ENCODE data around the gene ABI2.

Gene ABI2

GRCh38 chr2:203327901-203328759 is at the start of gene ABI2:
Gene ABI2 (plus strand): TSS chr2:203328394. CDS start chr2:203328515, 121 bp downstream.
- no peak for TF ChIP-seq EZH2 (IDR thresholded peaks at IDR 0.05; ENCODE audit: borderline replicate concordance, low read length)
- TF ChIP-seq CTCF (IDR thresholded peaks at IDR 0.05; ENCODE audit: low read length) = no peak
- peak within 1 kb of the TSS; percentile 75 for H3K4me2 ChIP-seq (ENCODE audit: low read length)
- H3F3A ChIP-seq (ENCODE audit: insufficient read depth, low read length) = 0 out of 2 replicates have a peak, but pooled peaks cover 8% of the 10 kb centered on the region
- H3K79me2 ChIP-seq (ENCODE audit: insufficient read depth, low read length) = 0 out of 2 replicates have a peak, but pooled peaks cover 12% of the 10 kb centered on the region
- peak within 1 kb of the TSS; percentile 81 for H3K9ac ChIP-seq (ENCODE audit: low read length)
- H3K9me3 ChIP-seq (ENCODE audit: low read length) = no peaks in the 10 kb centered on the region
- no peaks in the 10 kb centered on the region for H3K36me3 ChIP-seq (ENCODE audit: insufficient read depth, low read length)
- H4K20me1 ChIP-seq (ENCODE audit: insufficient read depth, low read length) = no peaks in the 10 kb centered on the region
- H3K4me1 ChIP-seq (ENCODE audit: insufficient read depth, low read length, severe bottlenecking) = peaks cover 24% of the 10 kb centered on the region
- H3K9me2 ChIP-seq (ENCODE audit: low read depth, low read length) = no peaks in the 10 kb centered on the region
- no peaks in the 10 kb centered on the region for H3K27me3 ChIP-seq (ENCODE audit: insufficient read depth, low read length)
- H2AFZ ChIP-seq (ENCODE audit: low read length) = peak within 1 kb of the TSS; percentile 82; the same call in 1 of the 2 replicates
- H3K4me3 ChIP-seq (ENCODE audit: low read depth, low read length, poor library complexity, severe bottlenecking) = peak within 1 kb of the TSS; percentile 93
- H3K27ac ChIP-seq (ENCODE audit: low read depth, low read length, poor library complexity, severe bottlenecking) = no peak within 1 kb of the TSS

DNA sequence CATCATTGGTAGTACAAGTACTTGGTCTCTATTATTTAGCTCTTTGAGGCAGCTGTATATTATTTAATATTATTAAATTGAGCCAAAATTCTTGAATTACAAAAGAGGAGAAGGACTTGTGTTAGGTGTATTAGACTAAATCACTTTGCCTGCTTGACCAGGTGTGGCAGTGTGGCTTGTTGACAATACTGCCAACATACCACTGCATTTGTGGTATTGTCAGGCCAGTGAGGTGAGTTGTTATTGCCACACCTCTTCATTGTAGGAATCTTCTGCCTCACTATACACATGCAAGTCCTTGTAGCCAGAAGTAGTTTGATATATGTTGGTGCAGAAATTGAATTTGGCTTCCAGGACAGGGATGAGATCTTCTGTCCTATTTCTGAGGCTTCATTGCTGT is 48.9 kb upstream of the ABI2 start:
- Histone ChIP-seq H3K4me3 (ENCODE audit: low read depth, low read length, poor library complexity, severe bottlenecking) (no peak overlapping the region), H2AFZ (ENCODE audit: low read length) (no peak overlapping the region), H4K20me1 (ENCODE audit: insufficient read depth, low read length) (no peaks in the 10 kb centered on the region), H3F3A (ENCODE audit: insufficient read depth, low read length) (no peaks in the 10 kb centered on the region), H3K4me1 (ENCODE audit: insufficient read depth, low read length, severe bottlenecking) (no peaks in the 10 kb centered on the region), H3K36me3 (ENCODE audit: insufficient read depth, low read length) (peaks cover 24% of the 10 kb centered on the region; the same call in 1 of the 2 replicates), H3K9ac (ENCODE audit: low read length) (no peak overlapping the region), H3K79me2 (ENCODE audit: insufficient read depth, low read length) (no peaks in the 10 kb centered on the region), H3K4me2 (ENCODE audit: low read length) (no peak overlapping the region), H3K9me3 (ENCODE audit: low read length) (no peaks in the 10 kb centered on the region), H3K9me2 (ENCODE audit: low read depth, low read length) (no peaks in the 10 kb centered on the region), H3K27ac (ENCODE audit: low read depth, low read length, poor library complexity, severe bottlenecking) (no peak overlapping the region), H3K27me3 (ENCODE audit: insufficient read depth, low read length) (no peaks in the 10 kb centered on the region)
- no peak for TF ChIP-seq EZH2 (IDR thresholded peaks at IDR 0.05; ENCODE audit: borderline replicate concordance, low read length)

- no peaks in the 10 kb centered on the region for H3F3A ChIP-seq (ENCODE audit: insufficient read depth, low read length)
- no peak overlapping the region for H3K9ac ChIP-seq (ENCODE audit: low read length)
- H2AFZ ChIP-seq (ENCODE audit: low read length) = no peak overlapping the region
- H3K4me3 ChIP-seq (ENCODE audit: low read depth, low read length, poor library complexity, severe bottlenecking) = no peak overlapping the region
- H3K9me3 ChIP-seq (ENCODE audit: low read length) = no peaks in the 10 kb centered on the region
- H3K79me2 ChIP-seq (ENCODE audit: insufficient read depth, low read length) = no peaks in the 10 kb centered on the region
- no peak overlapping the region for H3K4me2 ChIP-seq (ENCODE audit: low read length)
- H3K9me2 ChIP-seq (ENCODE audit: low read depth, low read length) = no peaks in the 10 kb centered on the region
- TF ChIP-seq EZH2 (IDR thresholded peaks at IDR 0.05; ENCODE audit: borderline replicate concordance, low read length) (no peak), CTCF (IDR thresholded peaks at IDR 0.05; ENCODE audit: low read length) (no peak)
- no peaks in the 10 kb centered on the region for H3K4me1 ChIP-seq (ENCODE audit: insufficient read depth, low read length, severe bottlenecking)
- H3K36me3 ChIP-seq (ENCODE audit: insufficient read depth, low read length) = peaks cover 26% of the 10 kb centered on the region; the same call in 1 of the 2 replicates
- no peak overlapping the region for H3K27ac ChIP-seq (ENCODE audit: low read depth, low read length, poor library complexity, severe bottlenecking)
- H4K20me1 ChIP-seq (ENCODE audit: insufficient read depth, low read length) = no peaks in the 10 kb centered on the region
- H3K27me3 ChIP-seq (ENCODE audit: insufficient read depth, low read length) = no peaks in the 10 kb centered on the region
Observed at GRCh38 chr2:203280428-203281064, 47.6 kb upstream of the ABI2 start.

Measured in OCI-LY1 (cell line).